Measurements from ENCODE around the gene TTC7B. TPM values are rescaled to one million over a fixed set of nuclear protein-coding genes. Genes with fewer than 3 reads are reported as not detected.

The TTC7B gene
- total and polyA plus RNA-seq, 2 donors (not counting 3 experiments of a cell fraction or from before 2014, with no cell fraction given): 46.8 to 76.5 TPM

DNA sequence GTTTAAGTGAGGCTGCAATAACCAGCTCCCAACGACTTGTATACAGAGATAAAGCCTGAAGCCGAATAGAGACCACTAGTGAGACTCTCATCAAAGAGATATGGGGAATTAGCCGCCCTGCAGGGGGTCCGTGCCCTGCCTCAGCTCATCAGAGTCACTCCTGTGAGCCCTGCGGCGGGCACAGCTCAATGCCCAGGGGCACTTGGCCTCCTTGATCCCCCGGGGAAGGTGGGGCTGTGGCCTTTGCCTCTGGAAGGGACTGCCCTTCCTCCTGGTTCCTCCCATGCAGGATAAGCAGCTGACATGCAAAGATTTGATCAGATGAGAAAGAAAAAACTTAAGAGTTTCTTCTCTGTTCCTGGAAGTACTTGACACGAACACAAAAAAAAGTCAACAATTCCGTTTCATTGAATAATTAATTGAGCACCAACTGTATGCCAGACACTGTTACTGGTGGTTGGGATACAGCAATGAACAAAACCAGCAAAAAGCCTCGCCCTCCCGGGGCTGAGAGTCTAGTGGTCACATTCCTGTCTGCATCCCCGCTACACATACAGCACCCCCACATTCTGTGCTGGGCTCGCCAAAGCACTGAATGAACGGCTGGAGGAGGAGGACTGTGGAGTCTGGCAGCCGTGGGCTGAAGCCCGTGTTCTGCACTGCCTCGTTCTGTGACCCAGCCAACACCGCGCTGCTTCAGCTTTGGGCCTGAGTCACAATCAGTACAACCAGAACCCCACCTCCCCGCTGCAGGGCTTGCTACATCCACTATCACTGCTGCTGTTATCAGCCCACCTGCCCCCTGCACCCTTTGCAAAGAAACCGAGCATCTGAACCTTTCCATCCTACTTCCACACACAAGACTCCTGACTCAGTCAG is 10.3 kb downstream of the TTC7B start:
- no peak for TF ChIP-seq MYC (IDR thresholded peaks at IDR 0.05; ENCODE audit: low read depth, low read length)
- no peak for TF ChIP-seq FOS (IDR thresholded peaks at IDR 0.05; ENCODE audit: borderline replicate concordance, insufficient read depth, low read length)
- TF ChIP-seq POLR2A (IDR thresholded peaks at IDR 0.05; ENCODE audit: low read depth, low read length): no peak
- no peak for TF ChIP-seq GATA2 (IDR thresholded peaks at IDR 0.05; ENCODE audit: insufficient read depth, insufficient read length, low read depth, low read length)
- no peak for TF ChIP-seq EZH2 (IDR thresholded peaks at IDR 0.05; ENCODE audit: borderline replicate concordance, low read depth, low read length, severe bottlenecking)
- TF ChIP-seq, protein P1, sequence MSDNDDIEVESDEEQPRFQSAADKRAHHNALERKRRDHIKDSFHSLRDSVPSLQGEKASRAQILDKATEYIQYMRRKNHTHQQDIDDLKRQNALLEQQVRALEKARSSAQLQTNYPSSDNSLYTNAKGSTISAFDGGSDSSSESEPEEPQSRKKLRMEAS (IDR thresholded peaks at IDR 0.05; ENCODE audit: insufficient read depth, insufficient read length): no peak
- no peak for TF ChIP-seq JUN (IDR thresholded peaks at IDR 0.05; ENCODE audit: borderline replicate concordance, insufficient read depth, insufficient read length, low read depth)
- no peak for TF ChIP-seq POLR2AphosphoS5 (IDR thresholded peaks at IDR 0.05; ENCODE audit: insufficient read depth, low read depth, low read length)
- TF ChIP-seq, protein P2, sequence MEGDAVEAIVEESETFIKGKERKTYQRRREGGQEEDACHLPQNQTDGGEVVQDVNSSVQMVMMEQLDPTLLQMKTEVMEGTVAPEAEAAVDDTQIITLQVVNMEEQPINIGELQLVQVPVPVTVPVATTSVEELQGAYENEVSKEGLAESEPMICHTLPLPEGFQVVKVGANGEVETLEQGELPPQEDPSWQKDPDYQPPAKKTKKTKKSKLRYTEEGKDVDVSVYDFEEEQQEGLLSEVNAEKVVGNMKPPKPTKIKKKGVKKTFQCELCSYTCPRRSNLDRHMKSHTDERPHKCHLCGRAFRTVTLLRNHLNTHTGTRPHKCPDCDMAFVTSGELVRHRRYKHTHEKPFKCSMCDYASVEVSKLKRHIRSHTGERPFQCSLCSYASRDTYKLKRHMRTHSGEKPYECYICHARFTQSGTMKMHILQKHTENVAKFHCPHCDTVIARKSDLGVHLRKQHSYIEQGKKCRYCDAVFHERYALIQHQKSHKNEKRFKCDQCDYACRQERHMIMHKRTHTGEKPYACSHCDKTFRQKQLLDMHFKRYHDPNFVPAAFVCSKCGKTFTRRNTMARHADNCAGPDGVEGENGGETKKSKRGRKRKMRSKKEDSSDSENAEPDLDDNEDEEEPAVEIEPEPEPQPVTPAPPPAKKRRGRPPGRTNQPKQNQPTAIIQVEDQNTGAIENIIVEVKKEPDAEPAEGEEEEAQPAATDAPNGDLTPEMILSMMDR (IDR thresholded peaks at IDR 0.05; ENCODE audit: extremely low read depth in 1 of 2, insufficient read depth in 1 of 2, low read depth in 1 of 2, low read length in 2 of 2): no peak
- Histone ChIP-seq H3K9me3 (replicated peaks; ENCODE audit: control insufficient read depth, insufficient read depth, low read length) (no peaks in the 10 kb centered on the region), H4K20me1 (replicated peaks; ENCODE audit: control insufficient read depth, extremely low read depth, insufficient read depth, low read length) (no peaks in the 10 kb centered on the region), H3K27ac (ENCODE audit: insufficient read depth, low read depth, low read length) (peak overlapping the region; percentile 17), H3K9me1 (replicated peaks; ENCODE audit: control insufficient read depth, extremely low read depth, insufficient read depth, low read length) (no peaks in the 10 kb centered on the region), H3K4me2 (ENCODE audit: insufficient read depth, low read length) (no peak overlapping the region), H3K4me3 (replicated peaks in 1 of 3; ENCODE audit: insufficient read depth in 1 of 3, low read depth in 1 of 3, low read length in 3 of 3) (no peak overlapping the region), H3K9ac (replicated peaks; ENCODE audit: extremely low read depth, insufficient read depth, low read length) (no peak overlapping the region), H2AFZ (ENCODE audit: low read depth, low read length) (no peak overlapping the region), H3K27me3 (ENCODE audit: control insufficient read depth in 2 of 2, insufficient read depth in 2 of 2, low read length in 2 of 2) (no peaks in the 10 kb centered on the region), H3K79me2 (ENCODE audit: control insufficient read depth, insufficient read depth, low read length) (peaks cover 62% of the 10 kb centered on the region), H3K36me3 (ENCODE audit: control insufficient read depth in 2 of 2, extremely low read depth in 1 of 2, insufficient read depth in 2 of 2, low read length in 2 of 2) (no peaks in the 10 kb centered on the region), H3K4me1 (ENCODE audit: control insufficient read depth, extremely low read depth, insufficient read depth, low read length) (peaks cover 52% of the 10 kb centered on the region)
- BruUV-seq (replicated peaks): no TSS peak
- ChIA-PET POLR2A (no interaction called here), CTCF (interaction anchor here (1.2 to 3.0 kb wide), 5 partner anchors 10 to 44 kb away, joined by 3 to 15 read pairs (median 9); partner anchors contain the start of gene TTC7B)
- dilution Hi-C loops (cut with MboI; ENCODE audit: extremely low pct_ligation_motif_present, low sequenced_read_pairs): no loop called here
- no peak for DNase-seq (ENCODE audit: low read depth, low spot score)
- peak; percentile 69 for FAIRE-seq
- intact Hi-C loops (cut with micrococcal nuclease): loop anchor here (1.0 kb wide), 1 partner anchor 9 kb away; no protein-coding TSS in a partner anchor

Data from endothelial cell of umbilical vein (primary cell).